ENCODE measurements around the gene SLC35C1. TPM values are rescaled to one million over a fixed set of nuclear protein-coding genes. Genes with fewer than 3 reads are reported as not detected.

Gene SLC35C1
- total RNA-seq, 1 experiment from 2014 or later: 10.4 TPM

DNA sequence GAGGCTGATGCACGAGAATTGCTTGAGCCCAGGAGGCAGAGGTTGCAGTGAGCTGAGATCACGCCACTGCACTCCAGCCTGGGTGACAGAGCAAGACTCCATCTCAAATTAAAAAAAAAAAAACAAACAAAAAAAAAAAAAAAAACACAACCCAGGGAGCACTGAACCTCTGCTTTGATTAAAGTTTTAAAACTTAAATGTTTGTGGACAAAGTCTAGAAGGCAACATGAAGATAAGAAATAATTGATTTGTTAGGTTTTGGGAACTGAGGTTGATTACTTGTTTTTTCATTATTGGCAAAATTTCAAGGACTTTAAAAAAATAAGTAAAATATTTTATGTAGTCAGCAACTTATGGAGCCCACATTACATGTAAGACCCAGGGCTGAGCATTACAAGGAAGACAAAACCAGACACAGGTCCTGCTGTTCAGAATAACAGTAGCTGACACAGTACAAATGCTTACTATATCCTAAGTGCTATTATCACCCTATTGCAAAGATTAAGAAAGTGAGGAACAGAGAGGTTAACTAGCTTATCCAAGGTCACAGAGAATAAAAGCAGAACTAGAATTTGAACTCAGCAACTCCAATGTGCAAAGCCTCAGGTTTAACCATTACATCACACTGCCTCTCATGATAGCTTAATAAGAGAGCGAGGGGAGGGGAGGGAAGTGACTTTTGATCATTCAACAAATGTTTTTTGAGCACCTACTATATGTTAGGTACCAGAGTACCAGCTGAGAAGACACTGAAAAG, 40.1 kb downstream of the SLC35C1 start (continued):
- TF ChIP-seq, protein P1, sequence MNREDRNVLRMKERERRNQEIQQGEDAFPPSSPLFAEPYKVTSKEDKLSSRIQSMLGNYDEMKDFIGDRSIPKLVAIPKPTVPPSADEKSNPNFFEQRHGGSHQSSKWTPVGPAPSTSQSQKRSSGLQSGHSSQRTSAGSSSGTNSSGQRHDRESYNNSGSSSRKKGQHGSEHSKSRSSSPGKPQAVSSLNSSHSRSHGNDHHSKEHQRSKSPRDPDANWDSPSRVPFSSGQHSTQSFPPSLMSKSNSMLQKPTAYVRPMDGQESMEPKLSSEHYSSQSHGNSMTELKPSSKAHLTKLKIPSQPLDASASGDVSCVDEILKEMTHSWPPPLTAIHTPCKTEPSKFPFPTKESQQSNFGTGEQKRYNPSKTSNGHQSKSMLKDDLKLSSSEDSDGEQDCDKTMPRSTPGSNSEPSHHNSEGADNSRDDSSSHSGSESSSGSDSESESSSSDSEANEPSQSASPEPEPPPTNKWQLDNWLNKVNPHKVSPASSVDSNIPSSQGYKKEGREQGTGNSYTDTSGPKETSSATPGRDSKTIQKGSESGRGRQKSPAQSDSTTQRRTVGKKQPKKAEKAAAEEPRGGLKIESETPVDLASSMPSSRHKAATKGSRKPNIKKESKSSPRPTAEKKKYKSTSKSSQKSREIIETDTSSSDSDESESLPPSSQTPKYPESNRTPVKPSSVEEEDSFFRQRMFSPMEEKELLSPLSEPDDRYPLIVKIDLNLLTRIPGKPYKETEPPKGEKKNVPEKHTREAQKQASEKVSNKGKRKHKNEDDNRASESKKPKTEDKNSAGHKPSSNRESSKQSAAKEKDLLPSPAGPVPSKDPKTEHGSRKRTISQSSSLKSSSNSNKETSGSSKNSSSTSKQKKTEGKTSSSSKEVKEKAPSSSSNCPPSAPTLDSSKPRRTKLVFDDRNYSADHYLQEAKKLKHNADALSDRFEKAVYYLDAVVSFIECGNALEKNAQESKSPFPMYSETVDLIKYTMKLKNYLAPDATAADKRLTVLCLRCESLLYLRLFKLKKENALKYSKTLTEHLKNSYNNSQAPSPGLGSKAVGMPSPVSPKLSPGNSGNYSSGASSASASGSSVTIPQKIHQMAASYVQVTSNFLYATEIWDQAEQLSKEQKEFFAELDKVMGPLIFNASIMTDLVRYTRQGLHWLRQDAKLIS (CRISPR knock-in tag; IDR thresholded peaks at IDR 0.05; ENCODE audit: borderline replicate concordance): no peak
- TF ChIP-seq NFE2L1 (CRISPR knock-in tag; IDR thresholded peaks at IDR 0.05) (no peak), NR3C1 (CRISPR knock-in tag; conservative IDR thresholded peaks at IDR 0.05; ENCODE audit: low read depth) (no peak), PRRX2 (CRISPR knock-in tag; IDR thresholded peaks at IDR 0.05) (no peak), GTF2I (CRISPR knock-in tag; conservative IDR thresholded peaks at IDR 0.05) (no peak), ETV6 (CRISPR knock-in tag; IDR thresholded peaks at IDR 0.05) (no peak), KAT7 (CRISPR knock-in tag; IDR thresholded peaks at IDR 0.05; ENCODE audit: borderline replicate concordance) (no peak)

GRCh38 chr11:45846174-45846675, 41.3 kb downstream of the SLC35C1 start:
- no peak for DNase-seq (ENCODE audit: low spot score)
- peaks cover 11% of the 10 kb centered on the region for H3K4me1 Mint-ChIP-seq
- H3K27ac Mint-ChIP-seq: no peak overlapping the region
- H3K4me3 Mint-ChIP-seq: no peak overlapping the region
- ATAC-seq: no peak
- no peaks in the 10 kb centered on the region for H3K36me3 Mint-ChIP-seq
- peaks cover 8% of the 10 kb centered on the region; the same call in 1 of the 2 replicates for H3K9me3 Mint-ChIP-seq
- TF ChIP-seq CBFB (CRISPR knock-in tag; IDR thresholded peaks at IDR 0.05; ENCODE audit: low read depth): no peak
- no peak for TF ChIP-seq E2F1 (CRISPR knock-in tag; IDR thresholded peaks at IDR 0.05)
- TF ChIP-seq CREB1 (CRISPR knock-in tag; IDR thresholded peaks at IDR 0.05): no peak
- no peak for TF ChIP-seq AR (CRISPR knock-in tag; IDR thresholded peaks at IDR 0.05)
- no peak for TF ChIP-seq FOXP4 (CRISPR knock-in tag; IDR thresholded peaks at IDR 0.05)
- H3K27me3 Mint-ChIP-seq (ENCODE audit: low read depth): peaks cover 34% of the 10 kb centered on the region
- ChIA-PET CTCF (interaction anchor here (1.0 to 1.5 kb wide), 3 partner anchors 30 to 75 kb away, joined by 4 to 6 read pairs (median 4); partner anchors contain the start of gene PEX16), POLR2A (interaction anchor here (1.1 to 1.5 kb wide), 2 partner anchors 13 to 76 kb away, joined by 5 to 9 read pairs; partner anchors contain the start of gene LARGE2)

Measured in WTC11 (cell line).